T-helper 1 cell treated with Interleukin-12 subunit alpha and Interleukin-12 subunit beta and Interleukin-4 antibody, amounts not matched to agents 30 μg/mL and 1 μg/mL, for 36 hours (primary cell): ENCODE results near the gene KRTAP3-2.

Source experiments
- H3K27ac Mint-ChIP-seq: one replicate; pipeline ENCODE4 v1.8.0; 2021; ENCODE audit warnings: mild to moderate bottlenecking, mixed read lengths
- H3K27me3 Mint-ChIP-seq: one replicate; pipeline ENCODE4 v1.8.0; 2021; ENCODE audit warnings: low read depth, mixed read lengths
- H3K36me3 Mint-ChIP-seq: one replicate; pipeline ENCODE4 v1.8.0; 2021; ENCODE audit warnings: low read depth, mixed read lengths
- H3K4me1 Mint-ChIP-seq: one replicate; pipeline ENCODE4 v1.8.0; 2021; ENCODE audit warnings: low read depth, mixed read lengths
- H3K4me3 Mint-ChIP-seq: one replicate; pipeline ENCODE4 v1.8.0; 2021; ENCODE audit warnings: mild to moderate bottlenecking, moderate library complexity, mixed read lengths
- H3K9me3 Mint-ChIP-seq: one replicate; pipeline ENCODE4 v1.8.0; 2021; ENCODE audit warnings: mixed read lengths

Gene KRTAP3-2

DNA sequence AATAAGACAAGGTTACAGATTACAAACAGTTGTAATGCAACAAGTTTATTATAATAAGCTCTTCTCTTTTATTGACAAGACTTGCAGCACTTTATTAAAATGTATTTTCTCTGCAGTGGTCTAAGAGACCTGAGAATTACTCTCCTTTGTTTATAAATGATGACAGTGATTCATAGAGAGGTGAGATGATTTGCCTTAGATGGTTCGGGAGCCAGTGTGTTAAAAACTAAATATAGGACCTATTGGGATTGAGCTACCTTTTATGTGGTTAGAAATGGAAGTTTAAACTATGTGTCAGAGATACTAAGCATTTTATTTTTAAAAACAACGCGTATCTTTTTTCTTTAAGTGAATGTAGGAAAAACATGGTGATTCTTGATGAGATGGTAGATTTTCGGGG, 2.9 kb downstream of the KRTAP3-2 start:
- no peak overlapping the region for H3K4me3 Mint-ChIP-seq
- H3K9me3 Mint-ChIP-seq = no peaks in the 10 kb centered on the region
- peaks cover 41% of the 10 kb centered on the region for H3K27me3 Mint-ChIP-seq
- no peak overlapping the region for H3K27ac Mint-ChIP-seq
- no peaks in the 10 kb centered on the region for H3K36me3 Mint-ChIP-seq
- H3K4me1 Mint-ChIP-seq = no peaks in the 10 kb centered on the region

DNA sequence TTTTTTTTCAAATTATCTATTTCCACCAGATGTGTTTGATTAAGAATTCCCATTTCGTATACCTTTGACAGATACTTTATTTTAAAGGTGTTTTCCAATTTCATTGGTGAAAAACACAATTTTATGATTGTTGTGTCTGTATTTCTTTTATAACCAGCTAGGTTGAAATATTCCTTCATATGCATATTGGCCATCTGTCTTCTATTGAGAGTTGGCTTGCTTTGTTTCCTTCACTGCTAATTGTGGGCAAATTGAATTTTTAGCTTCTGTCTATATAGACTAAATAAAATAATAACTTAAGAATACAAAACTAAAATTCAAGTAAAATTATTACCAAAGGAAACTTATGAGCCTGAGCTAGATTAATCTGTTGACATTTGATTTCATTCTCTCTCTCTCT, 4.6 kb downstream of the KRTAP3-2 start:
- H3K27ac Mint-ChIP-seq = no peak overlapping the region
- no peaks in the 10 kb centered on the region for H3K36me3 Mint-ChIP-seq
- no peaks in the 10 kb centered on the region for H3K9me3 Mint-ChIP-seq
- H3K27me3 Mint-ChIP-seq = peaks cover 48% of the 10 kb centered on the region
- no peak overlapping the region for H3K4me3 Mint-ChIP-seq
- H3K4me1 Mint-ChIP-seq = no peaks in the 10 kb centered on the region

DNA sequence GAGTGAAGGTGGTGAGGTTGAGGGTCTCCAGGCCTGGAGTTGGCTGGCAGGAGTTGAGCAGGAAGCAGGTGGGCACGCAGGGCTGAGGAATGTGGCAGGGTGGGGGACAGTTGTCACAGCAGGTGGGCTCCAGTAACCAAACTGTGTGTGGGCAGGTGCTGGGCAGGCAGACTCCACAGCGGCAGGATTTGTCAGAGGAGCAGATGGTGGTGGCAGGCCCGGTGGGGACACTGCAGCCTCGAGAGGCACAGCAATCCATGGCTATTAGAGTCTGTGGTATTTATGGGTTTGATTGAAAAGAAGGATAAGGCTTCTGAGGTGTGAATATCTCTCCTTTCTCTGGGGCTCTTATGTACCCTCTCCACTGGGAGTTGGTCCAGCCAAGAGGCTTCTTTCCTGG, 5.9 kb downstream of the KRTAP3-2 start, which contains the start of gene KRTAP3-3:
Gene KRTAP3-3 (minus strand): TSS at position 326 of the 400 bp plus-strand sequence. CDS start 67 bp downstream, at position 259.
- H3K4me3 Mint-ChIP-seq = no peak within 1 kb of the TSS
- no peaks in the 10 kb centered on the region for H3K4me1 Mint-ChIP-seq
- H3K27ac Mint-ChIP-seq = no peak within 1 kb of the TSS
- no peaks in the 10 kb centered on the region for H3K36me3 Mint-ChIP-seq
- peaks cover 48% of the 10 kb centered on the region for H3K27me3 Mint-ChIP-seq
- H3K9me3 Mint-ChIP-seq = no peaks in the 10 kb centered on the region

DNA sequence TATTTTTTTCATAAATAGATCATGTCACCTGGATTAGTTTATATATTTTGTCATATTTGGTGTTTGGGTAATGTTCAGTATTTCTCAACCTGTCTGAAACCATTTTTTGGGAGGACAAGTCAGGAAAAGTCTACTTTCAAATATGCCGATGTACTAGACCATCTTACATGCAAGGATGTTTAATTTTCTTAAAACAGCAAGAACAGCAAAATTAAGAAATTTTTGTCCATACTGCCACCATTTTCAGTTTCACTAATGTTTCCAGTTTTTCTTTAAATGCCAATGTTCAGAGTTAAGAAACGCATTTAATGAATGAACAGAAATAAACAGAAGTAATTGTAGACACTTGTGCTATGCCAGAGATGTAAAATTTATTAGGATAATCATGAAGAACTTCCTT, 6.6 kb downstream of the KRTAP3-2 start:
- Mint-ChIP-seq H3K27ac (no peak overlapping the region), H3K36me3 (no peaks in the 10 kb centered on the region), H3K4me1 (no peaks in the 10 kb centered on the region), H3K4me3 (no peak overlapping the region), H3K27me3 (peaks cover 41% of the 10 kb centered on the region), H3K9me3 (no peaks in the 10 kb centered on the region)

DNA sequence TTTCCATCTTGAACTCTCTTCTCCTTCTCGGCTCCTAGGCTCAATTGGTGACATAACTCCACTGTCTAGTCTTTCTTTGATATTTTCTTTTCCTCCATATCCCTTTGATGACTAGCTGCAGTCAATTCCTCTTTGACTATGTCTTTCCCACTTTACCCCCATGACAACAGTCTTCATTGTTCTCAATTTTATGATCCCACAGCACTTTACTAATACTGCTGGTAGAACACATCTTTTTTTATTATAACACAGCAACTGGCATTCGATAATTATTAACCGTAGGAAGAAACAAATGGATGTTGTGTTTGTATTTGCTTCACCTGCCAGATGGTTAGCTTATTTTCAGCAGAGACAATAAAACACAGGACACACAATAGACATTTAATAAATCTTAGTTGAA, 7.0 kb downstream of the KRTAP3-2 start:
- Mint-ChIP-seq H3K27me3 (peaks cover 39% of the 10 kb centered on the region), H3K9me3 (no peaks in the 10 kb centered on the region), H3K4me1 (no peaks in the 10 kb centered on the region), H3K27ac (no peak overlapping the region), H3K4me3 (no peak overlapping the region), H3K36me3 (no peaks in the 10 kb centered on the region)

DNA sequence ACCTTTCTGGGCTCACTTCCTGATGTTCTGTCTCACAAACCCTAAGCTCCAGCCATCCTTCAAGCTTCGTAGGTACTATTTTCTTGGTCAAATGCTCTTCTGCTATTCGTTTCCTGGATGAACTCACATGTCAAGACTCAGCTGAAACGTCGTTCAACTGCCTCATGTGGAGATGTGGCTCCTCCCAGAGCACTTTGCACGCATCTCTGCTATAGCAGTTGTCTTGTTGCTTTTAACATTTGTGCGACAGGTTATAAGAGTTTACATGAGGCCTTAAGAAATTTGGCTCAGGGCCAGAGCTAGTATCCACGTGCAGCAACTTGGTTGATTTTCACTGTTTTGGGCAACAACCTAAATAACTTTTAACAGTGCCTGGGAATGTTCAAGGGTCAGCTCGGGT, 12.8 kb downstream of the KRTAP3-2 start:
- Mint-ChIP-seq H3K36me3 (no peaks in the 10 kb centered on the region), H3K4me1 (no peaks in the 10 kb centered on the region), H3K27ac (no peak overlapping the region), H3K9me3 (no peaks in the 10 kb centered on the region), H3K27me3 (peaks cover 26% of the 10 kb centered on the region), H3K4me3 (no peak overlapping the region)

DNA sequence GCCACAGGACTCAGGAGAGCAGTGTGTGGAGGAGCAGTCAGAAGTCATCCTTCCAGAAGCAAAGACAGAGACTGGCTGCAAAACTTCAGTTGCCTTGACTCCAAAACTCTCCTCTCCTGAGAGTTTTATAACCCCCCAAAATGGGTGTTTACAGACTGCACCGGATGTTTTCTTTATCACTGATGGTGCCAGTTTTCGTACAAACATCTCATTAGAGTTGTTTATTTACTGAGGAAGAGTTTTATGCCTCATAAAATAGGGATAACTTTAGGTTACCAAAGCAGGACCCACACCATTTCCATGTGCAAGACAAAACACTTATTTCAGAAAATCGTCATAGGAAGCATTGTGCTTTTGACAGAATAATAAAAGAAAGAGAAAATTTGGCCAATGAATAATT, 15.5 kb downstream of the KRTAP3-2 start, which contains the start of gene KRT40:
Gene KRT40 (minus strand): TSS at position 101 of the 400 bp plus-strand sequence. CDS start 53 bp downstream, at position 48.
- Mint-ChIP-seq H3K27ac (no peak within 1 kb of the TSS), H3K9me3 (no peaks in the 10 kb centered on the region), H3K27me3 (peaks cover 18% of the 10 kb centered on the region), H3K4me1 (no peaks in the 10 kb centered on the region), H3K4me3 (no peak within 1 kb of the TSS), H3K36me3 (no peaks in the 10 kb centered on the region)

DNA sequence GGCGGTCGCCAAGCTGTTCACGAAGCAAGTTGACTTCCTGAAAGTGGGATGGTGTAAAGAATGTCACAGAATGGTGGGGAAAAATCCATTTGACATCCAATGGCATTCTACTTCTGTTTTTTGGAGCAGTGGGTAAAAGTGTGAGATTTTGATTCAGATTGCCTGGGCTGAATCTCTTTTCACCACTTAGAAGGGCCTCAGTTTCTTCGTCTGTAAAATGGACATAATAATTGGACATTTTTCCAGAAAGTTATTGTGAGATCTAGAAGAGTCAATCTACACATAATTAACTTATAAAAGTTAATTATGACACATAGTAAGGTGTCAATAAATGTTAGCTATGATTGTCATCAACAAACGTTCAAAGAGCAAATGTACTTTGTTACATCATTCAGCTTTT, 18.6 kb downstream of the KRTAP3-2 start:
- no peaks in the 10 kb centered on the region for H3K36me3 Mint-ChIP-seq
- no peaks in the 10 kb centered on the region for H3K4me1 Mint-ChIP-seq
- H3K27me3 Mint-ChIP-seq = peaks cover 10% of the 10 kb centered on the region
- no peak overlapping the region for H3K4me3 Mint-ChIP-seq
- H3K9me3 Mint-ChIP-seq = no peaks in the 10 kb centered on the region
- H3K27ac Mint-ChIP-seq = no peak overlapping the region

DNA sequence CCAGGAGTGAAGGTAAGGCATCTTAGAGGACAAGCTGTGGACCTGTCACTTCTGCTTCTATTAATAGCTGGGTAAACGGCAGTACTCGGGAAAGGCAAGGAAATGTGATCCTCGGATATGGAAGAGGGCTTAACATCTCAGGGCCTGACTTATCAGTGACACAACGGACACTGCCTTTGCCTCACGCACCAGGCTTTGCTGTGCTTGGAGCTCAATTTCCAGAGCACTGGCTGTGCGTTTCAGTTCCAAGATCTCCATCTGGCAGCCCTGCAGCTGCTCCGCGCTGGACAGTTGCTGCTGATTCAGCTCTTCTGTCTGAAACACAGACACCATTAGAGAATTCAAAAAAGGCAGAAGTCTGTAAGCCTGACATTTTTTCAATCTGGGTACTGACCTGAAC, 19.1 kb downstream of the KRTAP3-2 start:
- Mint-ChIP-seq H3K4me1 (no peaks in the 10 kb centered on the region), H3K27ac (no peak overlapping the region), H3K36me3 (no peaks in the 10 kb centered on the region), H3K27me3 (peaks cover 8% of the 10 kb centered on the region), H3K4me3 (no peak overlapping the region), H3K9me3 (no peaks in the 10 kb centered on the region)

DNA sequence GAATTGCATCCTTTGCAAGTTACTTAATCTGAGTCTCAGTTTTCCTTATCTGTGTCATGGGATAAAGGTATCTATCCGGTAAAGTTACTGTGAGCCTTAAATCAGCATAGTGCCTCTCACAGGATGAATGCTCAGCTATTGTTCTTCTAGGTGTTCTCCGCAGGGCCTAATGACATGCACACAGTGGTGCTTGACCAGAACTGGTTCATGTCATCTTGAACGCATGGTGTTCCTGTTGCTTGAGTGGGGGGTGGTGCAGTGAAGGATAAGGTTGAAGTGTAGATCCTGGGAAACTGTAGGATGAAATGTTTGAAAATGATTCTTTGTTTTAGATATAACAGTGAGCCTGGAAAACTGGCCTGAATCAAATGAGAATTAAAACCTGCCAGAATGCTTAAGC, 19.6 kb downstream of the KRTAP3-2 start:
- Mint-ChIP-seq H3K27ac (no peak overlapping the region), H3K9me3 (no peaks in the 10 kb centered on the region), H3K4me1 (no peaks in the 10 kb centered on the region), H3K36me3 (no peaks in the 10 kb centered on the region), H3K4me3 (no peak overlapping the region), H3K27me3 (peaks cover 12% of the 10 kb centered on the region)

DNA sequence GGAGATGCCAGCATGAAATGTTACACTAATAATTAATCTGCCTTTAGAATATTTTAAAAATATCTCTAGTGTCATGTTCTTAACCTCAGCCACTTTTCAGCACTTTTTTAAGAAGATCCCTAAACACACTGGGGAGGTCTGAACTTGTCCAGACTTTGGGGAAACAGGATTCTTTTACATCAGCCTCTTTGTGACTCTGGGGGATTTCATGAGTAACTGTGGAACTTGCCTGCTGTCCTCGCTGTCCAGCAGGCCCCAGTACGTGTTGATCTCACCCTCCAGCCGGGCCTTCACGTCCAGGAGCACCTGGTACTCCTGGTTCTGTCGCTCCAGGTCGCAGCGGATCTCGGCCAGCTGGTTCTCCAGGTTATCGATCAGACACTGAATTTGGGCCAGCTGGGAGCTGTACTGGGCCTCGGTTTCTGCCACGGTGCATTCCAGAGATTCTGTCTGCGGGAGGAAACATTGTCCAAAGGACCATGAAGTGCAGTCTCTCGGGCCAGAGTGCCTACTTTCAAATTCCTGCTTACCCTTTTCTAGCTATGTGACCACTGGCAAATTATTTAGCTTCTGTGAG, 21.0 kb downstream of the KRTAP3-2 start:
- Mint-ChIP-seq H3K27me3 (peaks cover 12% of the 10 kb centered on the region), H3K4me1 (no peaks in the 10 kb centered on the region), H3K4me3 (no peak overlapping the region), H3K9me3 (no peaks in the 10 kb centered on the region), H3K27ac (no peak overlapping the region), H3K36me3 (no peaks in the 10 kb centered on the region)

DNA sequence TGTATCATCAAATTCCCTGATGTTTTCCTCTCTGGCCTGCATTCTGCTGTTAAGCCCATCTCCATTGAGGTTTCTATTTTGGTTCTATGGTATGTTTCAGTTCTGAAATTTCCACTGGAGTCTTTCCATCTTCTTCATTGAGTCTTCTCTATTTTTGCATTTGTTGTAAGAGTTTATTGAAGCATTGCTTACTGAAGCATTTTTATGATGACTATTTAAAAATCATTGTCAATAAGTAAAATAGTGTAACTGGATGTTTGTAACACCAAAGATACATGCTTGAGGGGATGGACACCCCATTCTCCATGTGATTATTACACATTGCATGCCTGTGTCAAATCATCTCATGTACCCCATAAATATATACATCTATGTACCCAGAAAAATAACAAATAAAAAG, 24.2 kb downstream of the KRTAP3-2 start:
- no peak overlapping the region for H3K4me3 Mint-ChIP-seq
- no peaks in the 10 kb centered on the region for H3K4me1 Mint-ChIP-seq
- H3K36me3 Mint-ChIP-seq = no peaks in the 10 kb centered on the region
- H3K27ac Mint-ChIP-seq = no peak overlapping the region
- H3K27me3 Mint-ChIP-seq = peaks cover 25% of the 10 kb centered on the region
- no peaks in the 10 kb centered on the region for H3K9me3 Mint-ChIP-seq

DNA sequence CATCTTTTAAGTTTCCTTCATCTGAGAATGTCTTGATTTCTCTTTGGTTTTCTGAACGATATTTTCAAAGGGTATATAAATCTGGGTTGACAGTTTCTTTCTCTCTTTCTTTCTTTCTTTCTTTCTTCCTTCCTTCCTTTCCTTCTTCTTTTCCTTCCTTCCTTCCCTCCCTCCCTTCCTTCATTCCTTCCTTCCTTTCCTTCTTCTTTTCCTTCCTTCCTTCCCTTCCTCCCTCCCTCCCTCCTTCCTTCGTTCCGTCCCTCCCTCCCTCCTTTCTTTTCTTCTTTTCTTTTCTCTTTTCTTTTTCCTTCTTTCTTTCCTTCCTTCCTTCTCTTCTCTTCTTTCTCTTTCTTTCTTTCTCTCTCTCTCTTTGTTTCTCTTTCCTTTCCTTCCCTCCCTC, 25.3 kb downstream of the KRTAP3-2 start:
- Mint-ChIP-seq H3K9me3 (no peaks in the 10 kb centered on the region), H3K4me3 (no peak overlapping the region), H3K27ac (no peak overlapping the region), H3K36me3 (no peaks in the 10 kb centered on the region), H3K4me1 (no peaks in the 10 kb centered on the region), H3K27me3 (peaks cover 25% of the 10 kb centered on the region)

DNA sequence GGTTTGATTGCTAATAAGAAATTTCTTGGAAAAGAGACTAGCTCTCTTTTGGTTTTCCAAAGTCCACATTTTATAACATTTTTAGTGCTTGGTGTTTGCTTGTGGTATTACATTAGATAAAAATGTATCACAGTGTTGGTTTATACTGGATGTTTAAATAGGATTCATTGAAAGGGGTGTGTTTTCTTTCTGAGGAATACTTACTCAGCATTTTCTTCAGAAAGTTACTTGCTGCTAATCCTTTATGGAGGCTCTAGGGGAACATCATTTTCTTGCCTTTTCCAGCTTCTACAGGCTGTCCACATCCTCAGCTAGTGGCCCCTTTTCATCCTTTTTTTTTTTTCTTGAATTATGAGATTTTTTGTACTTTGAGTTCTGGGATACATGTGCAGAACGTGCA, 32.1 kb downstream of the KRTAP3-2 start:
- H3K27me3 Mint-ChIP-seq = peaks cover 7% of the 10 kb centered on the region
- no peaks in the 10 kb centered on the region for H3K4me1 Mint-ChIP-seq
- H3K27ac Mint-ChIP-seq = no peak overlapping the region
- H3K36me3 Mint-ChIP-seq = no peaks in the 10 kb centered on the region
- no peaks in the 10 kb centered on the region for H3K9me3 Mint-ChIP-seq
- H3K4me3 Mint-ChIP-seq = no peak overlapping the region

DNA sequence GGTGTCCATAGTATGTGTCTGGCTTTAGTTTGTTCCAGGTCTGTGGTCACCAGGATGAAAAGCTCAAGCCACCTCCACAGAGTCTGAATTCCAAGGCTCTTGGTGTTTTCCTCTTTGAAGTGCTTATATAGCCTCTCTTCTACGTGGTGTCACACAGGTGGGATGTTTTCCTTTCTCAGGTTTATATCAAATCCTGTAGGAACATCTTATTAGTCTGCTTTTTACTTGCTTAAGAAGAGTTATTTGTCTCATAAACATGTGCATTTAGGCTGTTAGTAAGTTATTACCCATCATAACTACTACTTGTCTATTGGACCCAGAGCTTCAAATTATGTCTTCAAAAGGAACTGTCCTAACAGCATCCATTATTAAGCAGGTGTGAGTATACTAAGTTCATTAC, 32.9 kb downstream of the KRTAP3-2 start, which contains the start of gene KRT39:
Gene KRT39 (minus strand): TSS at position 101 of the 400 bp plus-strand sequence. CDS start 92 bp downstream, at position 9.
- peaks cover 1% of the 10 kb centered on the region for H3K27me3 Mint-ChIP-seq
- no peaks in the 10 kb centered on the region for H3K36me3 Mint-ChIP-seq
- no peak within 1 kb of the TSS for H3K4me3 Mint-ChIP-seq
- H3K4me1 Mint-ChIP-seq = no peaks in the 10 kb centered on the region
- no peaks in the 10 kb centered on the region for H3K9me3 Mint-ChIP-seq
- H3K27ac Mint-ChIP-seq = no peak within 1 kb of the TSS

DNA sequence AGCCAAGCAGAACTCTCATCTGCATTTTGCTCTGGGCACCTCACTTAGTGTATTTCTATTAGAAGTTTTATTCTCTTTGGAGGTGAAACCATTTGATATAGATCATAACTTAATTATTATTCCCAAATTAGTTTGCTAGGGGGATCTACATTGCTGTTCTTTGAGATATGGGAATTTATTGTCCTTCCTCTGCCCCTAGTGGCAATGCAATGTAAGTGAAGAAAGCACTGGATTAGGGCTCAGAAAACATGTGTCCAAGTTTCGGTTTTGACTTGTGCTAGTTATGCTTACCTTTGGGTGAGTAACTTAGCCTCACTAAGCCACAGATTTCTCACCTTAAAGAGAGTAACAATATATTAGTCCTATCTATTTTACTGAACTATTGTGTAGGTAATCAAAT, 35.9 kb downstream of the KRTAP3-2 start:
- peaks cover 4% of the 10 kb centered on the region for H3K27me3 Mint-ChIP-seq
- no peak overlapping the region for H3K4me3 Mint-ChIP-seq
- H3K27ac Mint-ChIP-seq = no peak overlapping the region
- H3K36me3 Mint-ChIP-seq = no peaks in the 10 kb centered on the region
- no peaks in the 10 kb centered on the region for H3K4me1 Mint-ChIP-seq
- H3K9me3 Mint-ChIP-seq = no peaks in the 10 kb centered on the region
